ENCODE measurements around the gene SRGAP3. TPM values are rescaled to one million over a fixed set of nuclear protein-coding genes. Genes with fewer than 3 reads are reported as not detected.

SRGAP3 gene
- total RNA-seq, 1 experiment from 2014 or later: 17.9 TPM

DNA sequence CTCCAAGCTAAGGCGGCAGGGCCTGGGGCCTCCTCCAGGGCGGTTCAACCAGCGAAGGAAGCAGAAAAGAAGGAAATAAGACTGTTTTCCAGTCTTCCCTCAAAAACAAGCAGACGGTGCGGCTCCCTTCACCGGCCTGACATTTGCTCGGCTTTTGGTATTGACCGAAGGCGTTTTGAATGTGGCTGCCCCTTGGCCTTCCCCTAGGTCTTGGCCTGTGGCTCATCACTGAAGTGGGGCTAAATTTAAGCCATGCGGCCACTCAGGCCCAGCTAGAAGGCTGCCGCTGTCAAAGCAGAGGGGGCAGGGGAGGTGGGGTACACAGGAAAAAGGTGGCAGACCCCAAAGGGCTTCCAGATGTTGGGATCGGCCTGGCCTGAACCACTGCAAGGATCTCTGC lies 86.2 kb downstream of the SRGAP3 start (continued):
- TF ChIP-seq, protein P1, sequence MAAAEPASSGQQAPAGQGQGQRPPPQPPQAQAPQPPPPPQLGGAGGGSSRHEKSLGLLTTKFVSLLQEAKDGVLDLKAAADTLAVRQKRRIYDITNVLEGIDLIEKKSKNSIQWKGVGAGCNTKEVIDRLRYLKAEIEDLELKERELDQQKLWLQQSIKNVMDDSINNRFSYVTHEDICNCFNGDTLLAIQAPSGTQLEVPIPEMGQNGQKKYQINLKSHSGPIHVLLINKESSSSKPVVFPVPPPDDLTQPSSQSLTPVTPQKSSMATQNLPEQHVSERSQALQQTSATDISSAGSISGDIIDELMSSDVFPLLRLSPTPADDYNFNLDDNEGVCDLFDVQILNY (CRISPR knock-in tag; IDR thresholded peaks at IDR 0.05): no peak
- TF ChIP-seq ZBTB21 (CRISPR knock-in tag; IDR thresholded peaks at IDR 0.05; ENCODE audit: borderline replicate concordance): no peak
- no peak for TF ChIP-seq EMX1 (CRISPR knock-in tag; IDR thresholded peaks at IDR 0.05)

- Mint-ChIP-seq H3K27ac (no peak overlapping the region), H3K9me3 (no peaks in the 10 kb centered on the region), H3K27me3 (ENCODE audit: low read depth) (no peaks in the 10 kb centered on the region), H3K4me3 (no peak overlapping the region), H3K36me3 (no peaks in the 10 kb centered on the region), H3K4me1 (peaks cover 11% of the 10 kb centered on the region)
- CTCF ChIA-PET: interaction anchor here (0.9 kb wide), 1 partner anchor 140 kb away, joined by 3 read pairs; no protein-coding TSS in a partner anchor
- ATAC-seq: no peak
- POLR2A ChIA-PET: no interaction called here
- TF ChIP-seq ZNF317 (CRISPR knock-in tag; IDR thresholded peaks at IDR 0.05; ENCODE audit: borderline replicate concordance, low read depth) (no peak), IRF2 (CRISPR knock-in tag; IDR thresholded peaks at IDR 0.05; ENCODE audit: borderline replicate concordance, low read depth) (no peak), ZNF219 (CRISPR knock-in tag; IDR thresholded peaks at IDR 0.05; ENCODE audit: borderline replicate concordance) (no peak), AFF4 (CRISPR knock-in tag; IDR thresholded peaks at IDR 0.05; ENCODE audit: borderline replicate concordance) (no peak), JAZF1 (CRISPR knock-in tag; IDR thresholded peaks at IDR 0.05) (no peak), ATF3 (CRISPR knock-in tag; conservative IDR thresholded peaks at IDR 0.05) (no peak), ELF4 (CRISPR knock-in tag; IDR thresholded peaks at IDR 0.05; ENCODE audit: low read depth) (no peak), TCF7 (CRISPR knock-in tag; IDR thresholded peaks at IDR 0.05; ENCODE audit: low read depth) (no peak), ZBTB21 (CRISPR knock-in tag; IDR thresholded peaks at IDR 0.05; ENCODE audit: borderline replicate concordance) (no peak), NFATC4 (CRISPR knock-in tag; IDR thresholded peaks at IDR 0.05) (no peak), ZNF263 (CRISPR knock-in tag; IDR thresholded peaks at IDR 0.05; ENCODE audit: low read depth) (no peak), MXD4 (CRISPR knock-in tag; IDR thresholded peaks at IDR 0.05; ENCODE audit: borderline replicate concordance) (no peak)
- TF ChIP-seq, protein P2, sequence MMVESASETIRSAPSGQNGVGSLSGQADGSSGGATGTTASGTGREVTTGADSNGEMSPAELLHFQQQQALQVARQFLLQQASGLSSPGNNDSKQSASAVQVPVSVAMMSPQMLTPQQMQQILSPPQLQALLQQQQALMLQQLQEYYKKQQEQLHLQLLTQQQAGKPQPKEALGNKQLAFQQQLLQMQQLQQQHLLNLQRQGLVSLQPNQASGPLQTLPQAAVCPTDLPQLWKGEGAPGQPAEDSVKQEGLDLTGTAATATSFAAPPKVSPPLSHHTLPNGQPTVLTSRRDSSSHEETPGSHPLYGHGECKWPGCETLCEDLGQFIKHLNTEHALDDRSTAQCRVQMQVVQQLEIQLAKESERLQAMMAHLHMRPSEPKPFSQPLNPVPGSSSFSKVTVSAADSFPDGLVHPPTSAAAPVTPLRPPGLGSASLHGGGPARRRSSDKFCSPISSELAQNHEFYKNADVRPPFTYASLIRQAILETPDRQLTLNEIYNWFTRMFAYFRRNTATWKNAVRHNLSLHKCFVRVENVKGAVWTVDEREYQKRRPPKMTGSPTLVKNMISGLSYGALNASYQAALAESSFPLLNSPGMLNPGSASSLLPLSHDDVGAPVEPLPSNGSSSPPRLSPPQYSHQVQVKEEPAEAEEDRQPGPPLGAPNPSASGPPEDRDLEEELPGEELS (CRISPR knock-in tag; IDR thresholded peaks at IDR 0.05): no peak
- TF ChIP-seq, protein P3, sequence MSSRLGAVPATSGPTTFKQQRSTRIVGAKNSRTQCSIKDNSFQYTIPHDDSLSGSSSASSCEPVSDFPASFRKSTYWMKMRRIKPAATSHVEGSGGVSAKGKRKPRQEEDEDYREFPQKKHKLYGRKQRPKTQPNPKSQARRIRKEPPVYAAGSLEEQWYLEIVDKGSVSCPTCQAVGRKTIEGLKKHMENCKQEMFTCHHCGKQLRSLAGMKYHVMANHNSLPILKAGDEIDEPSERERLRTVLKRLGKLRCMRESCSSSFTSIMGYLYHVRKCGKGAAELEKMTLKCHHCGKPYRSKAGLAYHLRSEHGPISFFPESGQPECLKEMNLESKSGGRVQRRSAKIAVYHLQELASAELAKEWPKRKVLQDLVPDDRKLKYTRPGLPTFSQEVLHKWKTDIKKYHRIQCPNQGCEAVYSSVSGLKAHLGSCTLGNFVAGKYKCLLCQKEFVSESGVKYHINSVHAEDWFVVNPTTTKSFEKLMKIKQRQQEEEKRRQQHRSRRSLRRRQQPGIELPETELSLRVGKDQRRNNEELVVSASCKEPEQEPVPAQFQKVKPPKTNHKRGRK (CRISPR knock-in tag; IDR thresholded peaks at IDR 0.05; ENCODE audit: borderline replicate concordance): no peak
- TF ChIP-seq, protein P4, sequence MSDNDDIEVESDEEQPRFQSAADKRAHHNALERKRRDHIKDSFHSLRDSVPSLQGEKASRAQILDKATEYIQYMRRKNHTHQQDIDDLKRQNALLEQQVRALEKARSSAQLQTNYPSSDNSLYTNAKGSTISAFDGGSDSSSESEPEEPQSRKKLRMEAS (CRISPR knock-in tag; IDR thresholded peaks at IDR 0.05): no peak
- TF ChIP-seq, protein P5, sequence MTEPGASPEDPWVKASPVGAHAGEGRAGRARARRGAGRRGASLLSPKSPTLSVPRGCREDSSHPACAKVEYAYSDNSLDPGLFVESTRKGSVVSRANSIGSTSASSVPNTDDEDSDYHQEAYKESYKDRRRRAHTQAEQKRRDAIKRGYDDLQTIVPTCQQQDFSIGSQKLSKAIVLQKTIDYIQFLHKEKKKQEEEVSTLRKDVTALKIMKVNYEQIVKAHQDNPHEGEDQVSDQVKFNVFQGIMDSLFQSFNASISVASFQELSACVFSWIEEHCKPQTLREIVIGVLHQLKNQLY (CRISPR knock-in tag; IDR thresholded peaks at IDR 0.05): no peak
- TF ChIP-seq, protein P6, sequence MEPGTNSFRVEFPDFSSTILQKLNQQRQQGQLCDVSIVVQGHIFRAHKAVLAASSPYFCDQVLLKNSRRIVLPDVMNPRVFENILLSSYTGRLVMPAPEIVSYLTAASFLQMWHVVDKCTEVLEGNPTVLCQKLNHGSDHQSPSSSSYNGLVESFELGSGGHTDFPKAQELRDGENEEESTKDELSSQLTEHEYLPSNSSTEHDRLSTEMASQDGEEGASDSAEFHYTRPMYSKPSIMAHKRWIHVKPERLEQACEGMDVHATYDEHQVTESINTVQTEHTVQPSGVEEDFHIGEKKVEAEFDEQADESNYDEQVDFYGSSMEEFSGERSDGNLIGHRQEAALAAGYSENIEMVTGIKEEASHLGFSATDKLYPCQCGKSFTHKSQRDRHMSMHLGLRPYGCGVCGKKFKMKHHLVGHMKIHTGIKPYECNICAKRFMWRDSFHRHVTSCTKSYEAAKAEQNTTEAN (CRISPR knock-in tag; IDR thresholded peaks at IDR 0.05): no peak
- TF ChIP-seq, protein P7, sequence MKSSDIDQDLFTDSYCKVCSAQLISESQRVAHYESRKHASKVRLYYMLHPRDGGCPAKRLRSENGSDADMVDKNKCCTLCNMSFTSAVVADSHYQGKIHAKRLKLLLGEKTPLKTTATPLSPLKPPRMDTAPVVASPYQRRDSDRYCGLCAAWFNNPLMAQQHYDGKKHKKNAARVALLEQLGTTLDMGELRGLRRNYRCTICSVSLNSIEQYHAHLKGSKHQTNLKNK (CRISPR knock-in tag; IDR thresholded peaks at IDR 0.05): no peak
- DNase-seq (ENCODE audit: low spot score): no peak
Measured at GRCh38 chr3:9161811-9162210, 87.6 kb downstream of the SRGAP3 start.

Data from WTC11 (cell line).